Peyer's patch (tissue), 4 donors: Measurements from ENCODE around the gene MAN1A1.

Experiments
- POLR2A ChIP-seq, 2 donors: fragments of 450-650 bp; IDR thresholded peaks; one replicate each; pipeline ENCODE4 v1.5.1; 2017; ENCODE audit warnings: antibody characterized with exemption in 2 of 2, mild to moderate bottlenecking in 2 of 2, moderate library complexity in 2 of 2
- TF ChIP-seq, protein P1 (sequence below), 6 experiments: fragments of 450-650 bp in 4 of 6; fragments of 200-600 bp in 2 of 6; sonication (generic) in 1 of 6; IDR thresholded peaks; one replicate each; pipeline ENCODE4 v1.5.1; 2017 to 2019; ENCODE audit warnings: antibody characterized with exemption in 6 of 6, mild to moderate bottlenecking in 3 of 6, moderate library complexity in 1 of 6

GRCh38 chr6:119310486-119311036, 39.0 kb downstream of the MAN1A1 start:
- TF ChIP-seq, protein P1, sequence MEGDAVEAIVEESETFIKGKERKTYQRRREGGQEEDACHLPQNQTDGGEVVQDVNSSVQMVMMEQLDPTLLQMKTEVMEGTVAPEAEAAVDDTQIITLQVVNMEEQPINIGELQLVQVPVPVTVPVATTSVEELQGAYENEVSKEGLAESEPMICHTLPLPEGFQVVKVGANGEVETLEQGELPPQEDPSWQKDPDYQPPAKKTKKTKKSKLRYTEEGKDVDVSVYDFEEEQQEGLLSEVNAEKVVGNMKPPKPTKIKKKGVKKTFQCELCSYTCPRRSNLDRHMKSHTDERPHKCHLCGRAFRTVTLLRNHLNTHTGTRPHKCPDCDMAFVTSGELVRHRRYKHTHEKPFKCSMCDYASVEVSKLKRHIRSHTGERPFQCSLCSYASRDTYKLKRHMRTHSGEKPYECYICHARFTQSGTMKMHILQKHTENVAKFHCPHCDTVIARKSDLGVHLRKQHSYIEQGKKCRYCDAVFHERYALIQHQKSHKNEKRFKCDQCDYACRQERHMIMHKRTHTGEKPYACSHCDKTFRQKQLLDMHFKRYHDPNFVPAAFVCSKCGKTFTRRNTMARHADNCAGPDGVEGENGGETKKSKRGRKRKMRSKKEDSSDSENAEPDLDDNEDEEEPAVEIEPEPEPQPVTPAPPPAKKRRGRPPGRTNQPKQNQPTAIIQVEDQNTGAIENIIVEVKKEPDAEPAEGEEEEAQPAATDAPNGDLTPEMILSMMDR (IDR thresholded peaks at IDR 0.05) = no peak
- no peak for TF ChIP-seq POLR2A (IDR thresholded peaks at IDR 0.05)
